Neural cell (in vitro differentiated cells): ENCODE data around the gene RGL1. TPM values are rescaled to one million over a fixed set of nuclear protein-coding genes. Genes with fewer than 3 reads are reported as not detected.

Source experiments
- H2AFZ ChIP-seq: fragments of 200-600, 300-800 bp; sonication (generic), shearing (Covaris generic); 2 replicates; pipeline ENCODE4 v1.6.0; 2014; ENCODE audit warnings: low read depth, mild to moderate bottlenecking, antibody characterized with exemption, low read length, moderate library complexity
- H3F3A ChIP-seq: fragments of 200-600 bp; shearing (Covaris generic); 2 replicates; pipeline ENCODE4 v1.6.1; 2016; ENCODE audit warnings: mild to moderate bottlenecking, moderate library complexity, mixed read lengths, antibody characterized with exemption, low read length; ENCODE audit not compliant: insufficient read depth, poor library complexity, severe bottlenecking
- H3K27ac ChIP-seq: fragments of 200-600, 300-800 bp; sonication (generic), shearing (Covaris generic); 2 replicates; pipeline ENCODE4 v1.5.1; 2014; ENCODE audit warnings: mild to moderate bottlenecking, low read length, moderate library complexity
- H3K27me3 ChIP-seq: fragments of 300-800, 200-600 bp; sonication (generic), shearing (Covaris generic); 2 replicates; pipeline ENCODE4 v1.6.0; 2014; ENCODE audit warnings: mild to moderate bottlenecking, low read depth, low read length, moderate library complexity; ENCODE audit not compliant: insufficient read depth
- H3K36me3 ChIP-seq: fragments of 300-800, 200-600 bp; sonication (generic), shearing (Covaris generic); 2 replicates; pipeline ENCODE4 v1.5.1; 2014; ENCODE audit warnings: mild to moderate bottlenecking, antibody characterized with exemption, low read length, moderate library complexity; ENCODE audit not compliant: insufficient read depth
- H3K4me2 ChIP-seq: fragments of 300-800, 200-600 bp; sonication (generic), shearing (Covaris generic); 2 replicates; pipeline ENCODE4 v1.6.0; 2014; ENCODE audit warnings: mild to moderate bottlenecking, low read length
- H3K4me3 ChIP-seq: fragments of 300-800, 200-600 bp; sonication (generic), shearing (Covaris generic); 2 replicates; pipeline ENCODE4 v1.5.1; 2014; ENCODE audit warnings: mild to moderate bottlenecking, low read length, moderate library complexity
- H3K79me2 ChIP-seq: fragments of 200-600 bp; shearing (Covaris generic); replicated peaks from 2 replicates; pipeline ENCODE4 v1.6.0; 2014; ENCODE audit warnings: mild to moderate bottlenecking, low read length, moderate library complexity; ENCODE audit not compliant: insufficient read depth
- H3K9ac ChIP-seq: fragments of 300-800, 200-600 bp; sonication (generic), shearing (Covaris generic); 2 replicates; pipeline ENCODE4 v1.6.1; 2016; ENCODE audit warnings: mild to moderate bottlenecking, low read length, mixed read lengths
- H3K9me2 ChIP-seq: fragments of 200-600 bp; shearing (Covaris generic); 2 replicates; pipeline ENCODE4 v1.6.1; 2016; ENCODE audit warnings: mild to moderate bottlenecking, low read length, mixed read lengths; ENCODE audit not compliant: insufficient read depth
- H3K9me3 ChIP-seq: fragments of 200-600, 300-800 bp; sonication (generic), shearing (Covaris generic); 2 replicates; pipeline ENCODE4 v1.6.1; 2016; ENCODE audit warnings: mild to moderate bottlenecking, mixed run types, low read length, moderate library complexity, mixed read lengths
- H4K20me1 ChIP-seq: fragments of 200-600 bp; shearing (Covaris generic); 2 replicates; pipeline ENCODE4 v1.6.1; 2016; ENCODE audit warnings: mild to moderate bottlenecking, mixed run types; ENCODE audit not compliant: insufficient read depth
- EP300 ChIP-seq: fragments of 450-650 bp; conservative IDR thresholded peaks from 2 replicates; pipeline ENCODE4 v1.6.1; 2014; ENCODE audit warnings: antibody characterized with exemption, mild to moderate bottlenecking, moderate library complexity; ENCODE audit not compliant: poor library complexity, severe bottlenecking
- EZH2 ChIP-seq: fragments of 200-600, 300-800 bp; shearing (Covaris generic), sonication (generic); IDR thresholded peaks from 2 replicates; pipeline ENCODE4 v1.6.1; 2014; ENCODE audit warnings: antibody characterized with exemption, low read length, borderline replicate concordance, mild to moderate bottlenecking; ENCODE audit not compliant: insufficient read depth, poor library complexity, severe bottlenecking
- MXI1 ChIP-seq: fragments of 450-650 bp; conservative IDR thresholded peaks from 2 replicates; pipeline ENCODE4 v1.6.1; 2014; ENCODE audit warnings: antibody characterized with exemption, mild to moderate bottlenecking; ENCODE audit not compliant: poor library complexity, severe bottlenecking
- POLR2AphosphoS5 ChIP-seq: IDR thresholded peaks from 2 replicates; pipeline ENCODE4 v1.6.1; 2012
- RAD21 ChIP-seq: fragments of 450-650 bp; conservative IDR thresholded peaks from 2 replicates; pipeline ENCODE4 v1.6.1; 2014; ENCODE audit warnings: antibody characterized with exemption, mild to moderate bottlenecking, moderate library complexity
- SMC3 ChIP-seq: fragments of 450-650 bp; conservative IDR thresholded peaks from 2 replicates; pipeline ENCODE4 v1.6.1; 2014; ENCODE audit warnings: antibody characterized with exemption, mild to moderate bottlenecking, moderate library complexity; ENCODE audit not compliant: poor library complexity
- TAF1 ChIP-seq: IDR thresholded peaks from 2 replicates; pipeline ENCODE4 v1.6.1; 2012; ENCODE audit warnings: low read depth
- polyA plus RNA-seq: library from polyadenylated mRNA; depleted of rRNA; stranded (reverse); fragments of >200 nt; gene quantifications from 2 replicates; pipeline ENCODE4 v1.2.3, GENCODE V29; 2014
- TF ChIP-seq, protein P1 (sequence below): IDR thresholded peaks from 2 replicates; pipeline ENCODE4 v1.6.1; 2012; ENCODE audit warnings: borderline replicate concordance
- TF ChIP-seq, protein P2 (sequence below): fragments of 450-650 bp; IDR thresholded peaks from 2 replicates; pipeline ENCODE4 v1.5.1; 2014; ENCODE audit warnings: antibody characterized with exemption, mild to moderate bottlenecking, moderate library complexity; ENCODE audit not compliant: poor library complexity, severe bottlenecking

The RGL1 gene
- polyA plus RNA-seq, 1 donor from 2014 or later, result 14.7 TPM

DNA sequence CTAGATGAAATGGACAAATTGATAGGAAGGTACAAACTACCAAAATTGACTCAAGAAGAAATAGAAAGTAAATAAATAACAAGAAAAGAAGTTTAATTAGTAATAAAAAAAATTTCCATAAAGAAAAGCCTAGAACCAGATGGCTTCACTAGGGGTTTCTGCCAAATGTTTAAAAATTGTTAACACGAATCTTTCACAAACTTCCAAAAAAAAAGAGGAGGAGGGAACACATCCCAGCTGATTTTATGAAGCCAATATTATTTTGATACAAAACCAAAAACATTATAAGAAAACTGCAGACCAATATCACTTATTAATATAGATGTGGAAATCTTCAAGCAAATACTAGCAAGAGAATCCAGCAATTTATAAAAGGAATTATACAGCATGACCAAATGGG lies 143.1 kb downstream of the RGL1 start:
- no peak for TF ChIP-seq TAF1
- TF ChIP-seq RAD21, result no peak
- no peak for TF ChIP-seq POLR2AphosphoS5
- no peak for TF ChIP-seq SMC3
- TF ChIP-seq EZH2, result no peak
- TF ChIP-seq MXI1, result no peak
- TF ChIP-seq, protein P1, sequence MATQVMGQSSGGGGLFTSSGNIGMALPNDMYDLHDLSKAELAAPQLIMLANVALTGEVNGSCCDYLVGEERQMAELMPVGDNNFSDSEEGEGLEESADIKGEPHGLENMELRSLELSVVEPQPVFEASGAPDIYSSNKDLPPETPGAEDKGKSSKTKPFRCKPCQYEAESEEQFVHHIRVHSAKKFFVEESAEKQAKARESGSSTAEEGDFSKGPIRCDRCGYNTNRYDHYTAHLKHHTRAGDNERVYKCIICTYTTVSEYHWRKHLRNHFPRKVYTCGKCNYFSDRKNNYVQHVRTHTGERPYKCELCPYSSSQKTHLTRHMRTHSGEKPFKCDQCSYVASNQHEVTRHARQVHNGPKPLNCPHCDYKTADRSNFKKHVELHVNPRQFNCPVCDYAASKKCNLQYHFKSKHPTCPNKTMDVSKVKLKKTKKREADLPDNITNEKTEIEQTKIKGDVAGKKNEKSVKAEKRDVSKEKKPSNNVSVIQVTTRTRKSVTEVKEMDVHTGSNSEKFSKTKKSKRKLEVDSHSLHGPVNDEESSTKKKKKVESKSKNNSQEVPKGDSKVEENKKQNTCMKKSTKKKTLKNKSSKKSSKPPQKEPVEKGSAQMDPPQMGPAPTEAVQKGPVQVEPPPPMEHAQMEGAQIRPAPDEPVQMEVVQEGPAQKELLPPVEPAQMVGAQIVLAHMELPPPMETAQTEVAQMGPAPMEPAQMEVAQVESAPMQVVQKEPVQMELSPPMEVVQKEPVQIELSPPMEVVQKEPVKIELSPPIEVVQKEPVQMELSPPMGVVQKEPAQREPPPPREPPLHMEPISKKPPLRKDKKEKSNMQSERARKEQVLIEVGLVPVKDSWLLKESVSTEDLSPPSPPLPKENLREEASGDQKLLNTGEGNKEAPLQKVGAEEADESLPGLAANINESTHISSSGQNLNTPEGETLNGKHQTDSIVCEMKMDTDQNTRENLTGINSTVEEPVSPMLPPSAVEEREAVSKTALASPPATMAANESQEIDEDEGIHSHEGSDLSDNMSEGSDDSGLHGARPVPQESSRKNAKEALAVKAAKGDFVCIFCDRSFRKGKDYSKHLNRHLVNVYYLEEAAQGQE, result no peak
- TF ChIP-seq EP300, result no peak
- TF ChIP-seq, protein P2, sequence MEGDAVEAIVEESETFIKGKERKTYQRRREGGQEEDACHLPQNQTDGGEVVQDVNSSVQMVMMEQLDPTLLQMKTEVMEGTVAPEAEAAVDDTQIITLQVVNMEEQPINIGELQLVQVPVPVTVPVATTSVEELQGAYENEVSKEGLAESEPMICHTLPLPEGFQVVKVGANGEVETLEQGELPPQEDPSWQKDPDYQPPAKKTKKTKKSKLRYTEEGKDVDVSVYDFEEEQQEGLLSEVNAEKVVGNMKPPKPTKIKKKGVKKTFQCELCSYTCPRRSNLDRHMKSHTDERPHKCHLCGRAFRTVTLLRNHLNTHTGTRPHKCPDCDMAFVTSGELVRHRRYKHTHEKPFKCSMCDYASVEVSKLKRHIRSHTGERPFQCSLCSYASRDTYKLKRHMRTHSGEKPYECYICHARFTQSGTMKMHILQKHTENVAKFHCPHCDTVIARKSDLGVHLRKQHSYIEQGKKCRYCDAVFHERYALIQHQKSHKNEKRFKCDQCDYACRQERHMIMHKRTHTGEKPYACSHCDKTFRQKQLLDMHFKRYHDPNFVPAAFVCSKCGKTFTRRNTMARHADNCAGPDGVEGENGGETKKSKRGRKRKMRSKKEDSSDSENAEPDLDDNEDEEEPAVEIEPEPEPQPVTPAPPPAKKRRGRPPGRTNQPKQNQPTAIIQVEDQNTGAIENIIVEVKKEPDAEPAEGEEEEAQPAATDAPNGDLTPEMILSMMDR, result no peak
- Histone ChIP-seq H3K36me3 (no peaks in the 10 kb centered on the region), H4K20me1 (no peaks in the 10 kb centered on the region), H3K4me2 (no peak overlapping the region), H3K9me3 (no peaks in the 10 kb centered on the region), H3F3A (no peaks in the 10 kb centered on the region), H3K27ac (no peak overlapping the region), H3K27me3 (no peaks in the 10 kb centered on the region), H3K4me3 (no peak overlapping the region), H3K9me2 (no peaks in the 10 kb centered on the region), H2AFZ (no peak overlapping the region), H3K79me2 (no peaks in the 10 kb centered on the region), H3K9ac (no peak overlapping the region)

DNA sequence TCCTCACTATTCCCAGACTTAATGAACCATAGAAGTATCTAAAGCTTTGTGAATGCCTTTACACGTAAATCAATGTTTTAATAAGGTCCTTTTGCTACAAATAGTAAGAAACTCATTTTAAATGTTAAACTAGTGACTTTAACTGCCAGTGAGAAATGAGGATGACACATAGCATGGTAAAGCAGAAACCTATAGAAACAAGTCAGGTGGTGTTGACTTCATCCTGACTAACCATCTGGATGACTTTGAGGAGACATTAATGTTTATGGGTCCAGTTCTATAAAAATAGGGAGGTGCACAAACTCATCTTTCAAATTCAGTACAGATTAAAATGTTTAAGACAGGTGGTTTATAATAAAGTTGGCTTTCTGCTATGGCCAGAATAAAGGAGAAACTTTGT lies 147.2 kb downstream of the RGL1 start:
- no peak overlapping the region for H3K27ac ChIP-seq
- H3K9ac ChIP-seq, result no peak overlapping the region
- H2AFZ ChIP-seq, result no peak overlapping the region
- H3F3A ChIP-seq, result no peaks in the 10 kb centered on the region
- no peaks in the 10 kb centered on the region for H3K9me2 ChIP-seq
- no peaks in the 10 kb centered on the region for H4K20me1 ChIP-seq
- H3K9me3 ChIP-seq, result no peaks in the 10 kb centered on the region
- no peak overlapping the region for H3K4me3 ChIP-seq
- TF ChIP-seq POLR2AphosphoS5, result no peak
- TF ChIP-seq TAF1, result no peak
- TF ChIP-seq SMC3, result no peak
- no peak for TF ChIP-seq RAD21
- no peak for TF ChIP-seq MXI1
- TF ChIP-seq EP300, result no peak
- TF ChIP-seq, protein P1, result no peak
- H3K4me2 ChIP-seq, result no peak overlapping the region
- no peaks in the 10 kb centered on the region for H3K27me3 ChIP-seq
- H3K36me3 ChIP-seq, result no peaks in the 10 kb centered on the region
- H3K79me2 ChIP-seq, result no peaks in the 10 kb centered on the region
